Cardiac fibroblast (primary cell): ENCODE measurements around the gene GRAP2.

Experiments used
- DNase-seq, 2 donors: peaks; one replicate each; pipeline versions ENCODE4 v3.0.0 to v3.0.0-alpha.2; 2010; ENCODE audit warnings: low read depth in 2 of 2
- H3K4me3 ChIP-seq, 2 donors: replicated peaks in 1 of 2; 1 replicate in 1 of 2; 2 replicates in 1 of 2; pipeline ENCODE4 v1.5.1; 2011; ENCODE audit warnings: low read depth in 2 of 2, low read length in 2 of 2, mild to moderate bottlenecking in 2 of 2, moderate library complexity in 1 of 2
- TF ChIP-seq, protein P1 (sequence below): IDR thresholded peaks from one replicate; pipeline ENCODE4 v1.5.1; 2011; ENCODE audit warnings: low read depth, mild to moderate bottlenecking, low read length, inconsistent platforms

The GRAP2 gene

DNA sequence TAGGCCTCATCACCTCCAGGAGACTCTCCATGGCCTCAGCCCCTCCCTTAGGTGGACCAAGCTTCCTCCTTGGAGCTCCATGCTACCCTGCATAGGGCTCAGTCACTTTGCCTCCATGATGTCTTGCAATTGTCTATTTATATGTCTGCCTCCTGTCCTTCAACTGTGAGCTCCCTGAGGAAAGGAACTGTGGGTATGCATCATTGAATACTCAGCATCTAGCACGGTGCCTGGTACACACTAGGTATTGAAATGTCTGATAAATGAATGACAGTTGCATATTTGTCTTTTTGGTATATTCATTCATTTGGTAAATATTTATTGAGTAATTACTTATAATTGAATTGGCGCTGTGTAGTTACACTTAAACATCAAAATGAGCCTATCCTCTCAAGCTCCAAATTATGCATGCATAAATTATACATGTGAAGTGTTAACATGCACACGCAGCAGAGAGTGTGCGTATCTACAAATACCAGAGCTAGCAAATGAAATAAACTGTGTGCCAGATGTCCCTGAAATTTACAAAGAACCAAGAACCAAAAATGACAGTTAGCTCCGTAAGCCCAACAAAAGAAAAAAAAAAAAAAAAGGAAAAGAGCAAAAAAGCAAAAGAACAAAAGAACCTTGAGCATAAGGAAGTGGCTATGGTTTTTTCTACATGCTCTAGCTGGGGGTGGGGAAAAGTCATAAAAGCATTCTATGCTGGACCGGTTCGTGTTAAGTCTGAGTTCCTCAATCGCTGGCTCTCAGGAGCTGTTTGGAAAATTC, 25.2 kb downstream of the GRAP2 start:
- TF ChIP-seq, protein P1, sequence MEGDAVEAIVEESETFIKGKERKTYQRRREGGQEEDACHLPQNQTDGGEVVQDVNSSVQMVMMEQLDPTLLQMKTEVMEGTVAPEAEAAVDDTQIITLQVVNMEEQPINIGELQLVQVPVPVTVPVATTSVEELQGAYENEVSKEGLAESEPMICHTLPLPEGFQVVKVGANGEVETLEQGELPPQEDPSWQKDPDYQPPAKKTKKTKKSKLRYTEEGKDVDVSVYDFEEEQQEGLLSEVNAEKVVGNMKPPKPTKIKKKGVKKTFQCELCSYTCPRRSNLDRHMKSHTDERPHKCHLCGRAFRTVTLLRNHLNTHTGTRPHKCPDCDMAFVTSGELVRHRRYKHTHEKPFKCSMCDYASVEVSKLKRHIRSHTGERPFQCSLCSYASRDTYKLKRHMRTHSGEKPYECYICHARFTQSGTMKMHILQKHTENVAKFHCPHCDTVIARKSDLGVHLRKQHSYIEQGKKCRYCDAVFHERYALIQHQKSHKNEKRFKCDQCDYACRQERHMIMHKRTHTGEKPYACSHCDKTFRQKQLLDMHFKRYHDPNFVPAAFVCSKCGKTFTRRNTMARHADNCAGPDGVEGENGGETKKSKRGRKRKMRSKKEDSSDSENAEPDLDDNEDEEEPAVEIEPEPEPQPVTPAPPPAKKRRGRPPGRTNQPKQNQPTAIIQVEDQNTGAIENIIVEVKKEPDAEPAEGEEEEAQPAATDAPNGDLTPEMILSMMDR = no peak
- DNase-seq = no peak
- H3K4me3 ChIP-seq = no peak overlapping the region

DNA sequence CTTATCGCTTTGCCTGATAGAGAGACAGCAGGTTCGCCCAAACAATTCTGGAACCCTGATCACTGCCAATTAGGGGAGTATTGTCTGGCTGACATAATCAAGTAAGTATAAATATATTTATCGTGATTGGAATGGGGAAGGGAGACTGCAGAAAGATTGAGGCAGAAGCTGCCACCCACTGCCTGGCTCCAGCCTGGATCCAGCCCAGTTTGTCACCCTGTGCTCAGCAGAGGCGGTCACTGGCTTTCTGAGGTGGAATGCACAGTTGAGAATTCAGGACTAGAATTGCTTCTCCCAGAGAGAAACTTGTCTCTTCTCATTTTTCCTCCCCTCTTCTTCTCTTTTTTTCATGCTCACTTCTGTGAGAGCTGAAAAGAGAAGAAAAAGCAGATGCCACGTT, 25.9 kb downstream of the GRAP2 start:
- TF ChIP-seq, protein P1 = no peak
- H3K4me3 ChIP-seq = no peak overlapping the region
- no peak for DNase-seq

DNA sequence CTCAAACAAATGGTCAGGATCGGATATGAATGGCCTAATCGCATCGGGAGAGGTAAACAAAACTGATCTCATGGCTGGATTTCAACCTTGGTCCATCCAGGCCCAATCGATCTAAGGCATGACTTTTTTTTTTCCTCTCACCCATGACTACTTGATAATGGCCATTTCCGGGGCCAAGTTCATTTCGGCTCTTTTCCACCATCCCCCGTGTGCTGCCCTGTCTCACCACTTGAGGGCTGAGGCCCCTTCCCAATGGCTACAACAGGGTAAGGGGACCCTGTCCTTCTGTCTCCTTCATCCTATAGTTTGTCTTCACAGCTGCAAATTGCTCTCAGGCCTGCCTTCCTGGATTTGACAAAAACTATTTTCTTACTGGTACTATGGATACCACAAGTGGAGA, 26.7 kb downstream of the GRAP2 start:
- no peak overlapping the region for H3K4me3 ChIP-seq
- TF ChIP-seq, protein P1 = no peak
- DNase-seq = no peak

DNA sequence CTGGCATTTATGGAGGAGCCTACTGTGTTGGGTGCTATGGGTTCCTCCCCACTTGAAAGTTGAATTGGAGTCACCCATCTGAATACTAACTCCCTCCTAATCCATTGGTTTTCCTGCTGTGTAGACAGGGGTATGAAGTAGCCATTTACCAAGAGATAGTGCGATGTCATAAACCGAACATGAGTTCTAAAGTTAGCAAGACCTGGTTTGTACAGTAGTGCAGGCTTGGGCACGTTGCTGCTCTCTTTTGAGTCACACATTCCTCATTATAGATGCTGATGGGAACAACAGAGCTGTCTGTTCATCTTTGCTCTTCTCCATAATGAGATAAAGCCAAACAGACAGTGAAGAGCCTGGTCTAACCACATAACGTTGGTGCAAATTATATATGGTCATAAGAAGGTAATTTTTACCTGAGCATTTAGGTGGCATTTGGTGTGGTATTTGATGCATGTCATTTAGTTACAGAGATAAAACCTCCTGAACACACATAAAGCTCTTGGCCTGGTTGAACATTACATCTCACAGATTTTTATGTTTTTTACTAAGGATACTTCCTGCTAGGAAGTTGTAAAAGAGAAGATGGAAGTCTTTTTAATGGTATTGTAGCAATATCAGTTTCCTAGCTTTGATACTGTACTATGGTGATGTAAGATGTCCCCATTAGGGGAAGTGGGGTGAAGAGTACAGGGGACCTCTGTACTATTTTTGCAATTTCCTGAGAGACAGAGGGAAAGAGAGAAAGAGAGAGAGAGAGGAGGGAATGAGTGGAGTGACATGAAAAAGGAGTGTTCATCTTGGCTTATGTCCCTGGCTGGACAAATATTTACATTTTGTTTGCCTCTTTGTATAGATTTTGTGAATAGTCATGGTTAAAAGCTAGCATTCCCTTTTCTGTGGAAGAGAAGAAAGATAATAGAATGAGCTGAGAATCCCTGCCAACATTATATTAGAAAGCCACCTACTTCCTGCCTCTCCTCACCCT, 27.9 kb downstream of the GRAP2 start:
- TF ChIP-seq, protein P1 = no peak
- no peak overlapping the region for H3K4me3 ChIP-seq
- no peak for DNase-seq

DNA sequence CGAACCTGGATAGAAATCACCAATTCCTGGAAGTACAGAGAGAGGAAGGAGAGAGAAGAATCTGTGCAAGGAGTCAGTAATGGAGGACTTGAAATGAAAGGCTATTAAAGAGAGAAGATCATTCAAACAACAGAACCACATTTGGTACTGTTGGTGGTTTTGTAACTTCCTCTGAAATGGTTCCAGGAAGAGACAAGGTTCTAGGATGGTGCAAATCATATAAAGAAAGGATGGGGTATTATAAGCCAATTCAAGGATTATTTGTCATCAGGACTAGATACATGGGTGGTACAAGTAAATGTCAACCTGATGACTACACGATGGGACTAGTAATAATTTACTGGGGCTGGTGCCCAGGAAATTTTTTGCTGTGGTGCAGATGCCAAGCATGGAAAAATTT, 30.4 kb downstream of the GRAP2 start:
- no peak for DNase-seq
- TF ChIP-seq, protein P1 = no peak
- H3K4me3 ChIP-seq = no peak overlapping the region

DNA sequence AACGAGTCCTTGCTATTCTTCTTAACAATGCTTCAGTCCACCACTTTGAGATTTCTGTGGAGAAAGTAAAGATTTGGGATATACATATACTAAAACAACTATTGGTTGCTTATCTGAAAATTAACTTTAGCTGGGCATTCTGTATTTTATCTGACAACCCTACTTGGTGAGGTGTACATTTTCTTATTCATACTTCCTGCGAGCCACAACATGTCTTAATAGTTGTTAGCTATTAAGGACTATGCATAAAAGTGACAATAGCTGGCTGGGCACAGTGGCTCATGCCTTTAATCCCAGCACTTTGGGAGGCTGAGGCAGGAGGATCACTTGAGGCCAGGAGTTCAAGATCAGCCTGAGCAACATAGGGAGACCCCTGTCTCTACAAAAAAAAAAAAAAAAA, 31.3 kb downstream of the GRAP2 start:
- no peak overlapping the region for H3K4me3 ChIP-seq
- TF ChIP-seq, protein P1 = no peak
- no peak for DNase-seq
